Measurements from ENCODE around the gene RARG.

The RARG gene

DNA sequence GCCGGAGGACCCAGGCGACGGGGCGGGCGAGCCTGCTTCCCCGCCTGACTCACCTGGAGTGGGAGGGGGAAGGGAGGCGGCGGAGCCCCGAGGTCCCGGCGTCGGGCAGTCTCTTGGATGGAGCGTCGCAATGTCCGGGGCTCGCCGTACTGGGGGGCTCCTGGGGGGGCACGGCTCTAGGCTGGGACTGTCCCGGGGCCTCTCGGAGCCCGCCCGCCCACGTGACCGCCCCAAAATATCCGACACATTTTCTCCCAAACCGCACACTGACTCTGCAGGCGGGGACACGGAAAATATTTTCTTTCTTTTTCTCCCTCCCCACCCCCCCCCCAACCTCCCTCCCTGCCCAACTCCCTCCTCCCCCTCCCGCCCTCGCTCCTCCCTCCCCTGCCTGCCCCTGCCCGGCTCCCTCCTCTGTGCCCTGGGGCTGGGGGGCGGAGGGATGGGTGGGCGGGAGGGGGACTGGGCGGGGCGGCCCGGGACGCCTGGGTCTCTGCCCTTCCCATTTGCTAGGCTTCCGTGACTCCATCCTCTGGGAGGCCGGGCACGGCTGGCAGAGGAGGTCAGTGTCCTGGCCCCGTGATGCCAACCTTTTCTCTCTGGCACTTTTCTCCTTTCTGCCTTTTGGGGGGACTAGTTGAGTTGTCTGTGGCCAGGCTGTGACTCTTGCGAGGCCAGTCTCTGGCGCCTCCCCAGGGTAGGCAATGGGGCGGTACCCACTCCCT lies at the start of gene RARG:
TSS of gene RARG (minus strand) at position 289 of the 725 bp plus-strand sequence. CDS start 4,664 bp downstream, outside the sequence.
- DNase-seq (ENCODE audit: low read depth in 1 of 2, low spot score in 1 of 2): no peak

- DNase-seq (ENCODE audit: low read depth in 1 of 2, low spot score in 1 of 2): no peak
Observed at GRCh38 chr12:53279888-53280498, 48.0 kb upstream of the RARG start.

- no peak for DNase-seq (ENCODE audit: low read depth in 1 of 2, low spot score in 1 of 2)
Observed at GRCh38 chr12:53279283-53279869, 47.4 kb upstream of the RARG start.

DNA sequence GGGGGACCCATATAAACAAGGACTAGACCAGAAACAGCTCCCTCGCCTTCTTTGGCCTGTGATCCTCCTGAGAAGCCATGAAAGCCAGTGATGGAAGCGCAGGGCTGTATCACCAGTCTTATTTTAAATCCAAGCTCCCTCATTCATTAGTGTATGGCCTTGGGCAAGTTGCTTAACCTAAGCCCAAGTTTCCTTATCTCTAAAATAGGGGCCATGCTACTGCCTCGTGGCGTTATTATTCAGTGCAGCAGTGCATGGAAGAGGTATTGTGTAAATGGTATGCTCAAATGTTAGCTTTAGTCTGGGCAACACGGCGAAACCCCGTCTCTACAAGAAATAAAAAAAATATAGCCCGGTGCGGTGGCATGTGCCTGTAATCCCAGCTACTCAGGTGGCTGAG lies 46.0 kb upstream of the RARG start:
- no peak for DNase-seq (ENCODE audit: low read depth in 1 of 2, low spot score in 1 of 2)

GRCh38 chr12:53276511-53276910 lies 44.5 kb upstream of the RARG start:
- DNase-seq (ENCODE audit: low read depth in 1 of 2, low spot score in 1 of 2): no peak

- no peak for DNase-seq (ENCODE audit: low read depth in 1 of 2, low spot score in 1 of 2)
Observed at GRCh38 chr12:53274445-53274844, 42.4 kb upstream of the RARG start.

DNA sequence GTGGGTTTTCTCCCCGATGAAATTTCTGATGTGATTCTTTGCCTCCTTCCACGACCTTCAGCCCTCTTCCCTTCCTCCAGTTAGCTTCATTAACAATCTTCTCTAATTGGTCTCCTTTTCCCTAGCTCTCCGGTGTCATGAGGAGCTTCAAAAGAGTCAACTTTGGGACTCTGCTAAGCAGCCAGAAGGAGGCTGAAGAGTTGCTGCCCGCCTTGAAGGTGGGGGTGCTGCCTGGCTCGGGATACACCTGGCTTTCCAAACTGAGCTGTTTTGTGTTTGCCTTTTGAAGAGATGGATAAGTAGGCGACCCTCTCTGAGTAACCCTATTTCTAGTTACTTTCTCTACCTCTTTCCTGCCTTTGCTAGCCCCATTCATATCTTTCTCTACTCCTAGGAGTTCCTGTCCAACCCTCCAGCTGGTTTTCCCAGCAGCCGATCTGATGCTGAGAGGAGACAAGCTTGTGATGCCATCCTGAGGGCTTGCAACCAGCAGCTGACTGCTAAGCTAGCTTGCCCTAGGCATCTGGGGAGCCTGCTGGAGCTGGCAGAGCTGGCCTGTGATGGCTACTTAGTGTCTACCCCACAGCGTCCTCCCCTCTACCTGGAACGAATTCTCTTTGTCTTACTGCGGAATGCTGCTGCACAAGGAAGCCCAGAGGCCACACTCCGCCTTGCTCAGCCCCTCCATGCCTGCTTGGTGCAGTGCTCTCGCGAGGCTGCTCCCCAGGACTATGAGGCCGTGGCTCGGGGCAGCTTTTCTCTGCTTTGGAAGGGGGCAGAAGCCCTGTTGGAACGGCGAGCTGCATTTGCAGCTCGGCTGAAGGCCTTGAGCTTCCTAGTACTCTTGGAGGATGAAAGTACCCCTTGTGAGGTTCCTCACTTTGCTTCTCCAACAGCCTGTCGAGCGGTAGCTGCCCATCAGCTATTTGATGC lies 36.9 kb upstream of the RARG start:
- no peak for DNase-seq (ENCODE audit: low read depth in 1 of 2, low spot score in 1 of 2)

- DNase-seq (ENCODE audit: low read depth in 1 of 2, low spot score in 1 of 2): peak; percentile 62 to 72
Observed at GRCh38 chr12:53267999-53268629, 36.1 kb upstream of the RARG start, which contains the start of gene ESPL1. Gene ESPL1 (plus strand): TSS chr12:53268299. CDS start chr12:53268767, 468 bp downstream.

DNA sequence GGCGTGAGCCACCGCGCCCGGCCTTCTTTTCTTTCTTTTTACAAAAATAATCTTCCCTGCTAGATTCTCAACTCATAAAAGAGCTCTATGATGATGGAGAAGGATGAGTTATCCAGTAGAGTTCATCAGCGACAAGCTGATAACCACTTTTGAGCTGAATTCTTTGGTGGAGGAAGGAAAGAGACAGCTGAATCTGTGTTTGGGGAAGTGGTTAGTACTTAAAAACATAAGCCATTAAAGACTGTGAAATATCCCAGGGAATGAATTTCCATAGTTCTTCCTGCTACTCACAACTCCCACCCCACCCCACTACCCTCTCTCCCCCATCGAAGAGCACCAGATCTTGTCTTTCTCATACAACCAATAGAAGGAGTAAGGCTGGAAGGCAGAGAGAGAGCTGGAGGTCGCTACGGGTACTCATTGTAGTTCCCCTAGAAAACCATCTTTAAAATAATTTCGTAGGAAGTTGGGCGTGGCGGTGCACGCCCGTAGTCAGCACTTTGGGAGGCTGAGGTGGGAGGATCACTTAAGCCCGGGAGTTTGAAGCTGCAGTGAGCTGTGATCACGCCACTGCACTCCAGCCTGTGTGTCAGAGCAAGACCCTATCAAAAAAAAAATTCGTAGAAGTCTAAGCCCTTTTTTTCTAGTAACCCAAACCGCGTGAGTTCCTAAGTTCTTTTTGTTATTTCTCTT lies 35.4 kb upstream of the RARG start:
- DNase-seq (ENCODE audit: low read depth in 1 of 2, low spot score in 1 of 2): no peak

DNA sequence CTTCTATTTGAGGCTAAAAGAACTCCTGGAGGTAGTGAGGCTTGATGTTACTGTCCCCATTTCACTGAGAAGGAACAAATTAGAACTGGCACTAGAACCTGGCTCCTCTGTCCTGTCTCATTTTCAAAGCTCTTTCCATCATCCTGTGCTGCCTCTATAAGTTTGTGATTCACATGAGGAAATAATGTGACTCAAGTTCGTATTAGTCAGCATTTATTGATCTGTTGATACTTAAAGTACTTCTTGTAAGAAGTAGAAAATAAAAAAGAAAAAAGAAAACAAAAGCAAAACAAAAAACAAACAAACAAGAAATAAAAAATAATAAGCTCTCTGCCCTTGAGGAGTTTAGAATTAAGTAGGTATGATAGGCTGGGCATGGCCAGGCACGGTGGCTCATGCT lies 33.8 kb upstream of the RARG start:
- no peak for DNase-seq (ENCODE audit: low read depth in 1 of 2, low spot score in 1 of 2)

DNA sequence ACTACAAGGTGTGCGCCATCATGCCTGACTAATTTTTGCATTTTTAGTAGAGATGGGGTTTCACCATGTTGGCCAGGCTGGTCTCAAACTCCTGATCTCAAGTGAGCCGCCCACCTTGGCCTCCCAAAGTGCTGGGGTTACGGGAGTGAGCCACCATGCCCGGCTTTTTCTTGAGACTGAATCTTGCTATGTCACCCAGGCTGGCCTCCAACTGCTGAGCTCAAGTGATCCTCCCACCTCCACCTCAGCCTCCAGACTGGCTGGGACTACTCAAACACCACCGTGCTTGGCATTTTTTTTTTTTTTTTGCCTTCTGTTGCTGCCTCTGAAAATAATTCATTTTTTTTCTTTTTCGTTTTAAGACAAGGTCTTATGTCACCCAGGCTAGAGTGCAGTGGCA lies 27.9 kb upstream of the RARG start:
- no peak for DNase-seq (ENCODE audit: low read depth in 1 of 2, low spot score in 1 of 2)

GRCh38 chr12:53258541-53259539 lies 26.8 kb upstream of the RARG start:
- DNase-seq (ENCODE audit: low read depth in 1 of 2, low spot score in 1 of 2): no peak

DNA sequence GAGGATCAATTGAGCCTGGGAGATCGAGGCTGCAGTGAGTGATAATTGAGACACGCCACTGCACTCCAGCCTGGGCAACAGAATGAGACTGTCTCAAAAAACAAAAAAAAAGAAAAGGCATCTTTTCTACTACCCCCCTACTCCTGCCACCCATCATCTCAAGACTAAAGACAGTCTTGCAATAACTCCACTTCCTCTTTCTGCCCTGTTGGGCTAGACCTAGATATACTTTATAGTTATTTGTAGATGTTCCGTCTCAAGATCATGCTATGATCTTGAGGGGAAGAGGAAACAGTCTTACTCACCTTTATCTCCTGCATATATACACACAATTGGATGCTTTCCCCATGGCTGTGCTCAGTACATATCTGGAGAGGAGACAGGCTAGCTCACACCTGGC lies 24.0 kb upstream of the RARG start:
- no peak for DNase-seq (ENCODE audit: low read depth in 1 of 2, low spot score in 1 of 2)

DNA sequence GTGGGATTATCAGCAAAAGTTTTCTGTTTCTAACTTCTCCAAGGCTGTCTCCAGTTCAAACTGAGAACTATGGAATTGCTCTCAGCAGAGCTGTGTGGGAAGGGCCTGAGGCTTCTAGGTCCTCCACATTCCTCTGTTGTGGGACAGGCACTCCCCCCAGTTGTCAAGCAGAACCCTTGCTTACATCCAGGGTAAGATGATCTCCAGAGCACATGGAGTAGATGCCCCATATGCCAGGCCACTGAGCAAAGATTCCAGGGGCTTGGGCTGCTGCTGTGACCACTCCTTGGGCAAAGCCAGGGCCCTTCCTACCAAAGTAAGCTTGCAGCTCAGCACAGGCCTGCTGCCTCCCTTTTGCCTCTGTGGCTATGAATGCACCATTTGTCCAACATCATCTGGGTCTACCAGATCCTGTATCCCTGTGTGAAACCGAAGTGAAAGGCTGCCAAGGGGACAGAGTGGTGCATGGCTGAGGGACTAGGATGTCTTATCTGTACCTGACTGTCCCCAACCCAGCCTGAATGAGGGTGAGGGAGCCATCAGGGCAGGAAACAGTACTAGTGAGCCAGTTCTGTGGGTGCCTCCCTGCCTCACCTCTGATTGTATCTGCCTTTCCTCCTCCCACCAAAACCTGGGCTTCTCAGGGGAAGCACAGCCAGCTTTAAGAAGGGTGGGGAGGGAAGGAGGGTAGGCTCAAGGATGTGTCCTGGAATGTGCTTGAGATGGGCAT lies 23.0 kb upstream of the RARG start:
- DNase-seq (ENCODE audit: low read depth in 1 of 2, low spot score in 1 of 2): no peak

DNA sequence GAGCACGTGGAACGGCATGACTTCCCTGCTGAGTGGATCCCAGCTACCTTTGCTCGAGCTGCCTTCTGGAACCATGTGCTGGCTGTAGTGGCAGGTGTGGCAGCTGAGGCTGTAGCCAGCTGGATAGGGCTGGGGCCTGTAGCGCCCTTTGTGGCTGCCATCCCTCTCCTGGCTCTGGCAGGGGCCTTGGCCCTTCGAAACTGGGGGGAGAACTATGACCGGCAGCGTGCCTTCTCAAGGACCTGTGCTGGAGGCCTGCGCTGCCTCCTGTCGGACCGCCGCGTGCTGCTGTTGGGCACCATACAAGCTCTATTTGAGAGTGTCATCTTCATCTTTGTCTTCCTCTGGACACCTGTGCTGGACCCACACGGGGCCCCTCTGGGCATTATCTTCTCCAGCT lies 21.3 kb upstream of the RARG start:
- no peak for DNase-seq (ENCODE audit: low read depth in 1 of 2, low spot score in 1 of 2)

DNA sequence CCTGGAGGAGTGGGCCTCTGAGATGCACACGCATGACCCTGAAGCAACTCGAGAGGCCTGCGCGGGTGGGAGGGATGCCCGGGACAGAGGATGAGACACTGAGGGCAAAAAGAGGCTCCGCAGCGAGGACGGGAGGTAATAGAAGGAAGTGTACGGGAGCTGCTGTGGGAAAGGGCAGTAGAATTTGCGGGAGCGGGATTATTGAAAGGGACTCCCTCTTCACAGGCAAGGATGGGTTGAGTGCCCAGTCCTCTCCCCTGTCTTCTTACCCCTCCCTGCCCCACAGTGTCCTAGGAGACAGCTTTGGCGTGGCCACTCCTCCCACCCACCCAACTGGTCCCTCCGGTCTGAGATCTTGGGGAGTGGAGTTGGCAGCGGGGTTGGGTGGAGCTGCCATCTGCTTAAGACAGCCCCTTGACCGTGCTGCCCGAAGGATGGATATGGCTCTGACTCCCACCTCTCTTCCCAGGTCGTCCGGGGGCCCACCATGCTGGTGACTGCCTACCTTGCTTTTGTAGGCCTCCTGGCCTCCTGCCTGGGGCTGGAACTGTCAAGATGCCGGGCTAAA lies 20.4 kb upstream of the RARG start:
- no peak for DNase-seq (ENCODE audit: low read depth in 1 of 2, low spot score in 1 of 2)

DNA sequence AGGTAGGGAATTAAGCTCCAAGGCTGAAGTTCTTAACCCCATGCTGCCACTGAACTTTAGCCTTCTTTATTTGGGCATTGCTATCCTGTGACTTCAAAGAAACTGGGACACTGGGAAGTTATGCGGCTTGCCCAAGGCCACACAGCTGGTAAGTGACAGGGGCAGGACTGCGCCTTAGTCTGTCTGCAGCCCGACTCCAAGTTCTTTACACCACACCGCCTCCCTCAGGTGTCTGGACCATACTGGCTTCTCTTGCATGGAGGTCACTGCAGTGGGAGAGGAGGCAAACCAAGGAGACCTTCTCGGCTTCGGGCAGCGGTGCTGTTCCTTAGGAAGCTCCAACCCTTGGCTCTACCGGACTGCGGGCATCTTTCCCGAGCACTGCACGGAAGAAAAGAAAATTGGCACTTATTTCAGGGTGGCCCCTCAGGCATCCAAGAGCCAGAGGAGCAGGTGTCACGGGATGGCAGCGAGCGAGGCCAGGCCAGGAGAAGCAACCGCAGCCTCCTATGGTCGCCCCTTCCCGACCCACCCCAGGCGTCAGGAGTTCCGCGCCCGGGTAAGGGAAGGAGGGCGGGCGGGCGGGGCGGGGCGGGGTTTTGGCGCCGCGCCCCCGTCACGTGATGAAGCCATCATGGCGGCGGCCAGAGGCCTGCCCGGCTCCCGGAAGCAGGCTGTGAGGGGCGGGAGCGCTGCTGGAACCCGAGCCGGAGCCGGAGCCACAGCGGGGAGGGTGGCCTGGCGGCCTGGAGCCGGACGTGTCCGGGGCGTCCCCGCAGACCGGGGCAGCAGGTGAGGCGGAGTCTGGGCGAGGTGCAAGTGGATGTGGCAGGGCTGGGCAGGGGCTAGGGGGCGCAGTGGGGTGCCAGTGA lies 19.7 kb upstream of the RARG start:
- DNase-seq (ENCODE audit: low read depth in 1 of 2, low spot score in 1 of 2): peak; percentile 51 to 56
